Adipocyte (in vitro differentiated cells): ENCODE results near the gene PCDH15.
A peak's percentile ranks its signal among the peaks of the same experiment; 100 is the strongest.

Experiments
- DNase-seq: peaks from one replicate; pipeline ENCODE4 v3.0.0-alpha.2; 2015; ENCODE audit warnings: low read depth
- H3K27me3 ChIP-seq: replicated peaks from 2 replicates; pipeline ENCODE4 v1.7.0; 2013; ENCODE audit warnings: mild to moderate bottlenecking, low read length, moderate library complexity; ENCODE audit not compliant: control insufficient read depth, insufficient read depth
- H3K36me3 ChIP-seq: 2 replicates; pipeline ENCODE4 v1.7.0; 2013; ENCODE audit warnings: low read length, mild to moderate bottlenecking, moderate library complexity; ENCODE audit not compliant: control insufficient read depth, insufficient read depth, severe bottlenecking
- H3K4me1 ChIP-seq: 2 replicates; pipeline ENCODE4 v1.7.0; 2013; ENCODE audit warnings: mild to moderate bottlenecking, low read length, moderate library complexity; ENCODE audit not compliant: control insufficient read depth, insufficient read depth
- H3K4me3 ChIP-seq: 2 replicates; pipeline ENCODE4 v1.7.0; 2013; ENCODE audit warnings: mild to moderate bottlenecking, low read length, moderate library complexity
- H3K9ac ChIP-seq: 2 replicates; pipeline ENCODE4 v1.7.0; 2013; ENCODE audit warnings: mild to moderate bottlenecking, low read length, moderate library complexity
- H3K9me3 ChIP-seq: 2 replicates; pipeline ENCODE4 v1.7.0; 2013; ENCODE audit warnings: mild to moderate bottlenecking, low read length, moderate library complexity; ENCODE audit not compliant: control insufficient read depth

PCDH15 gene

GRCh38 chr10:54064215-54064614, 736.8 kb downstream of the PCDH15 start:
- Histone ChIP-seq H3K4me3 (no peak overlapping the region), H3K9ac (no peak overlapping the region), H3K9me3 (no peaks in the 10 kb centered on the region), H3K27me3 (no peaks in the 10 kb centered on the region), H3K36me3 (no peaks in the 10 kb centered on the region), H3K4me1 (no peaks in the 10 kb centered on the region)
- no peak for DNase-seq

GRCh38 chr10:54063514-54063913, 737.5 kb downstream of the PCDH15 start:
- DNase-seq: no peak
- H3K9ac ChIP-seq: no peak overlapping the region
- H3K9me3 ChIP-seq: no peaks in the 10 kb centered on the region
- no peaks in the 10 kb centered on the region for H3K4me1 ChIP-seq
- no peaks in the 10 kb centered on the region for H3K27me3 ChIP-seq
- H3K36me3 ChIP-seq: no peaks in the 10 kb centered on the region
- no peak overlapping the region for H3K4me3 ChIP-seq

- H3K4me3 ChIP-seq: no peak overlapping the region
- no peaks in the 10 kb centered on the region for H3K36me3 ChIP-seq
- H3K4me1 ChIP-seq: no peaks in the 10 kb centered on the region
- H3K9me3 ChIP-seq: no peaks in the 10 kb centered on the region
- no peak overlapping the region for H3K9ac ChIP-seq
- no peaks in the 10 kb centered on the region for H3K27me3 ChIP-seq
- DNase-seq: no peak
These were observed 740.5 kb downstream of the PCDH15 start for GRCh38 chr10:54060572-54060971.

- Histone ChIP-seq H3K27me3 (no peaks in the 10 kb centered on the region), H3K4me3 (no peak overlapping the region), H3K9ac (no peak overlapping the region), H3K9me3 (no peaks in the 10 kb centered on the region), H3K4me1 (no peaks in the 10 kb centered on the region), H3K36me3 (no peaks in the 10 kb centered on the region)
- no peak for DNase-seq
These were observed 743.7 kb downstream of the PCDH15 start for GRCh38 chr10:54057357-54057756.

- DNase-seq: no peak
- Histone ChIP-seq H3K27me3 (no peaks in the 10 kb centered on the region), H3K4me3 (no peak overlapping the region), H3K36me3 (no peaks in the 10 kb centered on the region), H3K4me1 (no peaks in the 10 kb centered on the region), H3K9me3 (no peaks in the 10 kb centered on the region), H3K9ac (no peak overlapping the region)
These were observed 774.7 kb downstream of the PCDH15 start for GRCh38 chr10:54026340-54026739.

- Histone ChIP-seq H3K4me1 (no peaks in the 10 kb centered on the region), H3K36me3 (no peaks in the 10 kb centered on the region), H3K9ac (no peak overlapping the region), H3K9me3 (no peaks in the 10 kb centered on the region), H3K27me3 (no peaks in the 10 kb centered on the region), H3K4me3 (no peak overlapping the region)
- DNase-seq: no peak
These were observed 789.9 kb downstream of the PCDH15 start for GRCh38 chr10:54011117-54011516.

- DNase-seq: no peak
- H3K9ac ChIP-seq: no peak overlapping the region
- H3K4me3 ChIP-seq: no peak overlapping the region
- no peaks in the 10 kb centered on the region for H3K9me3 ChIP-seq
- H3K27me3 ChIP-seq: no peaks in the 10 kb centered on the region
- no peaks in the 10 kb centered on the region for H3K4me1 ChIP-seq
- H3K36me3 ChIP-seq: no peaks in the 10 kb centered on the region
These were observed 790.6 kb downstream of the PCDH15 start for GRCh38 chr10:54010337-54010933.

GRCh38 chr10:54009672-54010071, 791.4 kb downstream of the PCDH15 start:
- H3K9ac ChIP-seq: no peak overlapping the region
- H3K36me3 ChIP-seq: no peaks in the 10 kb centered on the region
- H3K4me1 ChIP-seq: no peaks in the 10 kb centered on the region
- no peaks in the 10 kb centered on the region for H3K9me3 ChIP-seq
- DNase-seq: no peak
- no peaks in the 10 kb centered on the region for H3K27me3 ChIP-seq
- no peak overlapping the region for H3K4me3 ChIP-seq

- Histone ChIP-seq H3K4me3 (no peak overlapping the region), H3K27me3 (no peaks in the 10 kb centered on the region), H3K9ac (no peak overlapping the region), H3K4me1 (no peaks in the 10 kb centered on the region), H3K36me3 (no peaks in the 10 kb centered on the region), H3K9me3 (no peaks in the 10 kb centered on the region)
- no peak for DNase-seq
These were observed 799.0 kb downstream of the PCDH15 start for GRCh38 chr10:54002077-54002476.

- H3K36me3 ChIP-seq: no peaks in the 10 kb centered on the region
- no peak overlapping the region for H3K9ac ChIP-seq
- H3K9me3 ChIP-seq: no peaks in the 10 kb centered on the region
- peak; percentile 0 for DNase-seq
- no peaks in the 10 kb centered on the region for H3K27me3 ChIP-seq
- no peak overlapping the region for H3K4me3 ChIP-seq
- H3K4me1 ChIP-seq: no peaks in the 10 kb centered on the region
These were observed 803.1 kb downstream of the PCDH15 start for GRCh38 chr10:53997953-53998352.

- H3K4me1 ChIP-seq: no peaks in the 10 kb centered on the region
- no peak for DNase-seq
- no peak overlapping the region for H3K9ac ChIP-seq
- H3K4me3 ChIP-seq: no peak overlapping the region
- no peaks in the 10 kb centered on the region for H3K36me3 ChIP-seq
- H3K9me3 ChIP-seq: no peaks in the 10 kb centered on the region
- H3K27me3 ChIP-seq: no peaks in the 10 kb centered on the region
These were observed 810.2 kb downstream of the PCDH15 start for GRCh38 chr10:53990799-53991238.

- Histone ChIP-seq H3K9me3 (no peaks in the 10 kb centered on the region), H3K4me3 (no peak overlapping the region), H3K36me3 (no peaks in the 10 kb centered on the region), H3K9ac (no peak overlapping the region), H3K4me1 (no peaks in the 10 kb centered on the region), H3K27me3 (no peaks in the 10 kb centered on the region)
- no peak for DNase-seq
These were observed 817.6 kb downstream of the PCDH15 start for GRCh38 chr10:53983431-53983830.
